Tongue (tissue), 2 donors: ENCODE results near the gene MINDY2. TPM values are rescaled to one million over a fixed set of nuclear protein-coding genes. Genes with fewer than 3 reads are reported as not detected.
A peak's percentile ranks its signal among the peaks of the same experiment; 100 is the strongest.
"Not testable (repeated sequence)": the region's sequence is repeated elsewhere in the genome, so short reads cannot be mapped to it uniquely, and the experiment has no call there.

Experiments
- DNase-seq: peaks from one replicate; pipeline ENCODE4 v3.0.0-alpha.2; 2015
- total RNA-seq: library from RNA; depleted of rRNA; stranded (reverse); fragments of >200 nt; gene quantifications from one replicate; pipeline ENCODE4 v1.2.3, GENCODE V29; 2014

Gene MINDY2
- total RNA-seq, 1 donor from 2014 or later = 23.9 TPM

GRCh38 chr15:58833681-58834426 is 62.8 kb downstream of the MINDY2 start:
- DNase-seq = peak; percentile 4

GRCh38 chr15:58839485-58839884 is 68.4 kb downstream of the MINDY2 start:
- DNase-seq = no peak

GRCh38 chr15:58840048-58840447 is 68.9 kb downstream of the MINDY2 start:
- DNase-seq = no peak

- no peak for DNase-seq
Measured at GRCh38 chr15:58842713-58843396, 71.8 kb downstream of the MINDY2 start.

GRCh38 chr15:58851205-58851604 is 80.1 kb downstream of the MINDY2 start:
- not testable (repeated sequence) for DNase-seq

- DNase-seq = no peak
Measured at GRCh38 chr15:58852347-58852746, 81.2 kb downstream of the MINDY2 start.

- no peak for DNase-seq
Measured at GRCh38 chr15:58854593-58854992, 83.5 kb downstream of the MINDY2 start.

GRCh38 chr15:58856086-58856485 is 85.0 kb downstream of the MINDY2 start:
- DNase-seq = no peak

- not testable (repeated sequence) for DNase-seq
Measured at GRCh38 chr15:58856621-58857020, 85.5 kb downstream of the MINDY2 start.

GRCh38 chr15:58862326-58862725 is 91.2 kb downstream of the MINDY2 start:
- DNase-seq = no peak

GRCh38 chr15:58864602-58865424 is 93.7 kb downstream of the MINDY2 start:
- peak; percentile 65 for DNase-seq

GRCh38 chr15:58865425-58865880 is 94.4 kb downstream of the MINDY2 start:
- peak; percentile 41 for DNase-seq

GRCh38 chr15:58867926-58868325 is 96.8 kb downstream of the MINDY2 start:
- DNase-seq = no peak

- DNase-seq = no peak
Measured at GRCh38 chr15:58870451-58870850, 99.3 kb downstream of the MINDY2 start.

GRCh38 chr15:58873267-58873666 is 102.2 kb downstream of the MINDY2 start:
- no peak for DNase-seq

- DNase-seq = no peak
Measured at GRCh38 chr15:58875343-58875742, 104.2 kb downstream of the MINDY2 start.

- no peak for DNase-seq
Measured at GRCh38 chr15:58876306-58877106, 105.4 kb downstream of the MINDY2 start.

GRCh38 chr15:58877999-58878825 is 107.1 kb downstream of the MINDY2 start:
- no peak for DNase-seq

GRCh38 chr15:58880320-58880719 is 109.2 kb downstream of the MINDY2 start:
- no peak for DNase-seq

GRCh38 chr15:58882243-58882642 is 111.1 kb downstream of the MINDY2 start:
- DNase-seq = no peak

- DNase-seq = not testable (repeated sequence)
Measured at GRCh38 chr15:58883926-58884325, 112.8 kb downstream of the MINDY2 start.
